Measurements from ENCODE around the gene OPCML. TPM values are rescaled to one million over a fixed set of nuclear protein-coding genes. Genes with fewer than 3 reads are reported as not detected.
A peak's percentile ranks its signal among the peaks of the same experiment; 100 is the strongest.

OPCML gene
- total and polyA plus RNA-seq, 2 experiments from 2014 or later: 1.2 to 4.4 TPM

DNA sequence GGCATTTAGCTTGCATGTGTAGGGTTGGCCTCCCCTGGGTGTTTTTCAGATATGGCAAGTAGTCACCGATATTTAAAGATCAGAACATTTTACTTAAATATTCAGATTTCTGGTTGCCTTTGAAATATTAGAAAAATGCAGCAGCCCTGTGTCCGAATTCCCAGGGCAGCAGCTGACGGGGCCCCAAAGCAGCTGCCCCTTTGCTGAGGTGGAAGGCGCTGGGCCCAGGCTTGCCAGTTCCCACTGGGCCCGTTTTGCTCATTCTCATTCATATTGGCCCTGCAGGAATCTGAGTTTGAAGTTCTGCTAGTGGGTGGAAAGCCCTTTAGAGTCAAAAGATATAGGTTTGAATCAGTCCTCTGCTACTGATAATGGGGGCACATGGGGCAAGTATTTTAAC, 692.1 kb downstream of the OPCML start:
- Histone ChIP-seq H3K9me2 (ENCODE audit: insufficient read depth) (no peaks in the 10 kb centered on the region; the same call in 1 of the 2 replicates), H3K27me3 (ENCODE audit: insufficient read depth) (no peaks in the 10 kb centered on the region), H2AFZ (no peak overlapping the region), H3K4me1 (ENCODE audit: insufficient read depth) (peaks cover 19% of the 10 kb centered on the region), H3K4me3 (no peak overlapping the region), H3K79me2 (replicated peaks; ENCODE audit: insufficient read depth) (no peaks in the 10 kb centered on the region), H3K27ac (ENCODE audit: low read depth) (no peak overlapping the region), H3K4me2 (peak overlapping the region; percentile 6; the same call in 1 of the 2 replicates), H3K36me3 (ENCODE audit: insufficient read depth) (no peaks in the 10 kb centered on the region), H3F3A (replicated peaks; ENCODE audit: low read depth) (no peaks in the 10 kb centered on the region), H4K20me1 (replicated peaks; ENCODE audit: insufficient read depth) (no peaks in the 10 kb centered on the region)
- DNase-seq (ENCODE audit: low spot score) (no peak), ATAC-seq (peak; percentile 81)
- Mint-ChIP-seq H3K27ac (no peak overlapping the region), H3K27me3 (ENCODE audit: insufficient read depth, low read depth, poor library complexity) (peaks cover 6% of the 10 kb centered on the region), H3K36me3 (ENCODE audit: low read depth) (no peaks in the 10 kb centered on the region), H3K9me3 (no peaks in the 10 kb centered on the region), H3K4me3 (no peak overlapping the region), H3K4me1 (peaks cover 32% of the 10 kb centered on the region)
- TF ChIP-seq CREB1 (CRISPR knock-in tag; IDR thresholded peaks at IDR 0.05; ENCODE audit: low read depth) (no peak), EZH2phosphoT487 (IDR thresholded peaks at IDR 0.05; ENCODE audit: unreplicated experiment) (no peak), EZH2 (IDR thresholded peaks at IDR 0.05; ENCODE audit: low read depth, unreplicated experiment) (no peak), NANOG (IDR thresholded peaks at IDR 0.05; ENCODE audit: borderline replicate concordance) (no peak), POLR2AphosphoS5 (IDR thresholded peaks at IDR 0.05; ENCODE audit: low read depth) (no peak), JUNB (IDR thresholded peaks at IDR 0.05; ENCODE audit: unreplicated experiment) (no peak), STAT1 (IDR thresholded peaks at IDR 0.05; ENCODE audit: unreplicated experiment) (no peak), ZNF114 (CRISPR knock-in tag; IDR thresholded peaks at IDR 0.05) (no peak), REST (IDR thresholded peaks at IDR 0.05; ENCODE audit: unreplicated experiment) (no peak), ETS1 (IDR thresholded peaks at IDR 0.05) (no peak), ZNF331 (CRISPR knock-in tag; IDR thresholded peaks at IDR 0.05; ENCODE audit: low read depth) (no peak)
- TF ChIP-seq, protein P1, sequence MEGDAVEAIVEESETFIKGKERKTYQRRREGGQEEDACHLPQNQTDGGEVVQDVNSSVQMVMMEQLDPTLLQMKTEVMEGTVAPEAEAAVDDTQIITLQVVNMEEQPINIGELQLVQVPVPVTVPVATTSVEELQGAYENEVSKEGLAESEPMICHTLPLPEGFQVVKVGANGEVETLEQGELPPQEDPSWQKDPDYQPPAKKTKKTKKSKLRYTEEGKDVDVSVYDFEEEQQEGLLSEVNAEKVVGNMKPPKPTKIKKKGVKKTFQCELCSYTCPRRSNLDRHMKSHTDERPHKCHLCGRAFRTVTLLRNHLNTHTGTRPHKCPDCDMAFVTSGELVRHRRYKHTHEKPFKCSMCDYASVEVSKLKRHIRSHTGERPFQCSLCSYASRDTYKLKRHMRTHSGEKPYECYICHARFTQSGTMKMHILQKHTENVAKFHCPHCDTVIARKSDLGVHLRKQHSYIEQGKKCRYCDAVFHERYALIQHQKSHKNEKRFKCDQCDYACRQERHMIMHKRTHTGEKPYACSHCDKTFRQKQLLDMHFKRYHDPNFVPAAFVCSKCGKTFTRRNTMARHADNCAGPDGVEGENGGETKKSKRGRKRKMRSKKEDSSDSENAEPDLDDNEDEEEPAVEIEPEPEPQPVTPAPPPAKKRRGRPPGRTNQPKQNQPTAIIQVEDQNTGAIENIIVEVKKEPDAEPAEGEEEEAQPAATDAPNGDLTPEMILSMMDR (conservative IDR thresholded peaks at IDR 0.05; ENCODE audit: low read depth in 2 of 2): no peak
- TF ChIP-seq, protein P2, sequence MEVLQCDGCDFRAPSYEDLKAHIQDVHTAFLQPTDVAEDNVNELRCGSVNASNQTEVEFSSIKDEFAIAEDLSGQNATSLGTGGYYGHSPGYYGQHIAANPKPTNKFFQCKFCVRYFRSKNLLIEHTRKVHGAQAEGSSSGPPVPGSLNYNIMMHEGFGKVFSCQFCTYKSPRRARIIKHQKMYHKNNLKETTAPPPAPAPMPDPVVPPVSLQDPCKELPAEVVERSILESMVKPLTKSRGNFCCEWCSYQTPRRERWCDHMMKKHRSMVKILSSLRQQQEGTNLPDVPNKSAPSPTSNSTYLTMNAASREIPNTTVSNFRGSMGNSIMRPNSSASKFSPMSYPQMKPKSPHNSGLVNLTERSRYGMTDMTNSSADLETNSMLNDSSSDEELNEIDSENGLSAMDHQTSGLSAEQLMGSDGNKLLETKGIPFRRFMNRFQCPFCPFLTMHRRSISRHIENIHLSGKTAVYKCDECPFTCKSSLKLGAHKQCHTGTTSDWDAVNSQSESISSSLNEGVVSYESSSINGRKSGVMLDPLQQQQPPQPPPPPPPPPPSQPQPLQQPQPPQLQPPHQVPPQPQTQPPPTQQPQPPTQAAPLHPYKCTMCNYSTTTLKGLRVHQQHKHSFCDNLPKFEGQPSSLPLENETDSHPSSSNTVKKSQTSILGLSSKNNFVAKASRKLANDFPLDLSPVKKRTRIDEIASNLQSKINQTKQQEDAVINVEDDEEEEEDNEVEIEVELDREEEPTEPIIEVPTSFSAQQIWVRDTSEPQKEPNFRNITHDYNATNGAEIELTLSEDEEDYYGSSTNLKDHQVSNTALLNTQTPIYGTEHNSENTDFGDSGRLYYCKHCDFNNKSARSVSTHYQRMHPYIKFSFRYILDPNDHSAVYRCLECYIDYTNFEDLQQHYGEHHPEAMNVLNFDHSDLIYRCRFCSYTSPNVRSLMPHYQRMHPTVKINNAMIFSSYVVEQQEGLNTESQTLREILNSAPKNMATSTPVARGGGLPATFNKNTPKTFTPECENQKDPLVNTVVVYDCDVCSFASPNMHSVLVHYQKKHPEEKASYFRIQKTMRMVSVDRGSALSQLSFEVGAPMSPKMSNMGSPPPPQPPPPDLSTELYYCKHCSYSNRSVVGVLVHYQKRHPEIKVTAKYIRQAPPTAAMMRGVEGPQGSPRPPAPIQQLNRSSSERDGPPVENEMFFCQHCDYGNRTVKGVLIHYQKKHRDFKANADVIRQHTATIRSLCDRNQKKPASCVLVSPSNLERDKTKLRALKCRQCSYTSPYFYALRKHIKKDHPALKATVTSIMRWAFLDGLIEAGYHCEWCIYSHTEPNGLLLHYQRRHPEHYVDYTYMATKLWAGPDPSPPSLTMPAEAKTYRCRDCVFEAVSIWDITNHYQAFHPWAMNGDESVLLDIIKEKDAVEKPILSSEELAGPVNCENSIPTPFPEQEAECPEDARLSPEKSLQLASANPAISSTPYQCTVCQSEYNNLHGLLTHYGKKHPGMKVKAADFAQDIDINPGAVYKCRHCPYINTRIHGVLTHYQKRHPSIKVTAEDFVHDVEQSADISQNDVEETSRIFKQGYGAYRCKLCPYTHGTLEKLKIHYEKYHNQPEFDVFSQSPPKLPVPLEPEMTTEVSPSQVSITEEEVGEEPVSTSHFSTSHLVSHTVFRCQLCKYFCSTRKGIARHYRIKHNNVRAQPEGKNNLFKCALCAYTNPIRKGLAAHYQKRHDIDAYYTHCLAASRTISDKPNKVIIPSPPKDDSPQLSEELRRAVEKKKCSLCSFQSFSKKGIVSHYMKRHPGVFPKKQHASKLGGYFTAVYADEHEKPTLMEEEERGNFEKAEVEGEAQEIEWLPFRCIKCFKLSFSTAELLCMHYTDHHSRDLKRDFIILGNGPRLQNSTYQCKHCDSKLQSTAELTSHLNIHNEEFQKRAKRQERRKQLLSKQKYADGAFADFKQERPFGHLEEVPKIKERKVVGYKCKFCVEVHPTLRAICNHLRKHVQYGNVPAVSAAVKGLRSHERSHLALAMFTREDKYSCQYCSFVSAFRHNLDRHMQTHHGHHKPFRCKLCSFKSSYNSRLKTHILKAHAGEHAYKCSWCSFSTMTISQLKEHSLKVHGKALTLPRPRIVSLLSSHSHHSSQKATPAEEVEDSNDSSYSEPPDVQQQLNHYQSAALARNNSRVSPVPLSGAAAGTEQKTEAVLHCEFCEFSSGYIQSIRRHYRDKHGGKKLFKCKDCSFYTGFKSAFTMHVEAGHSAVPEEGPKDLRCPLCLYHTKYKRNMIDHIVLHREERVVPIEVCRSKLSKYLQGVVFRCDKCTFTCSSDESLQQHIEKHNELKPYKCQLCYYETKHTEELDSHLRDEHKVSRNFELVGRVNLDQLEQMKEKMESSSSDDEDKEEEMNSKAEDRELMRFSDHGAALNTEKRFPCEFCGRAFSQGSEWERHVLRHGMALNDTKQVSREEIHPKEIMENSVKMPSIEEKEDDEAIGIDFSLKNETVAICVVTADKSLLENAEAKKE (CRISPR knock-in tag; IDR thresholded peaks at IDR 0.05): no peak

Measured in GM23338 (cell line).